ENCODE results near the gene BBC3.
A peak's percentile ranks its signal among the peaks of the same experiment; 100 is the strongest.

DNA sequence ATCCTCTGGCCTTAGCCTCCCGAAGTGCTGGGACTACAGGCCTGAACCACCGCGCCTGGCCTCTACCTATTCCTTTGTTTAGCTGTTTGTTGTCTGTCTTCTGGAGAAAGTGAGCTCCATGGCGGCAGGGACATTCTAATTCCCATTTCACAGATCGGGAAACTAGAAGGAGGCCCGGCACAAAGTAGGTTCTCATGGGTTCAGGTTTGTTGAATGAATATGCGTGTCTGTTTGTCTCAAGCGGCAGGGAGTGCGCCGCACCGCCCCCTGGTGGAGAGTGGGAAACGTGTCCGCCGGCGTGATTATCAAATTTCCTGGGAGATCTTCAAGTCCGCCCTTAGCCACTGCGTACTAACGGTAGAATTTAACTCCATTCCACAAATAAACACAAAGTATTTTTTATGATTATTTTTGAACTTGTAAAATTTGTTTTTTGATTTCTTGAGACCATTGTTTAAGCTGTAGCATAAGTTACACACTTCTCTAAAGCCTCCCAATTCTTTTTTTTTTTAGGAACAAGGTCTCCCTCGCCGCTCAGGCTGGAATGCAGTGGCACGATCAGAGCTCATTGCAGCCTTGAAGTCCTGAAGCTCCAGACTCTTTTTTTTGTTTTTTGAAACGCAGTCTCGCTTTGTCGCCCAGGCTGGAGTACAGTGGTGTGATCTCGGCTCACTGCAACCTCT lies 16.4 kb upstream of the BBC3 start:
- TF ChIP-seq, protein P1, sequence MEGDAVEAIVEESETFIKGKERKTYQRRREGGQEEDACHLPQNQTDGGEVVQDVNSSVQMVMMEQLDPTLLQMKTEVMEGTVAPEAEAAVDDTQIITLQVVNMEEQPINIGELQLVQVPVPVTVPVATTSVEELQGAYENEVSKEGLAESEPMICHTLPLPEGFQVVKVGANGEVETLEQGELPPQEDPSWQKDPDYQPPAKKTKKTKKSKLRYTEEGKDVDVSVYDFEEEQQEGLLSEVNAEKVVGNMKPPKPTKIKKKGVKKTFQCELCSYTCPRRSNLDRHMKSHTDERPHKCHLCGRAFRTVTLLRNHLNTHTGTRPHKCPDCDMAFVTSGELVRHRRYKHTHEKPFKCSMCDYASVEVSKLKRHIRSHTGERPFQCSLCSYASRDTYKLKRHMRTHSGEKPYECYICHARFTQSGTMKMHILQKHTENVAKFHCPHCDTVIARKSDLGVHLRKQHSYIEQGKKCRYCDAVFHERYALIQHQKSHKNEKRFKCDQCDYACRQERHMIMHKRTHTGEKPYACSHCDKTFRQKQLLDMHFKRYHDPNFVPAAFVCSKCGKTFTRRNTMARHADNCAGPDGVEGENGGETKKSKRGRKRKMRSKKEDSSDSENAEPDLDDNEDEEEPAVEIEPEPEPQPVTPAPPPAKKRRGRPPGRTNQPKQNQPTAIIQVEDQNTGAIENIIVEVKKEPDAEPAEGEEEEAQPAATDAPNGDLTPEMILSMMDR (IDR thresholded peaks at IDR 0.05; ENCODE audit: insufficient read depth, low read depth, low read length): peak; percentile 94
- TF ChIP-seq EZH2 (IDR thresholded peaks at IDR 0.05; ENCODE audit: insufficient read depth, low read length): no peak
